GM18907 (cell line): Measurements from ENCODE around the gene FHOD1.

ENCODE experiments used
- ATAC-seq: cut with Tn5 transposase; IDR thresholded peaks from one replicate; pipeline ENCODE4 v1.9.1; 2021; ENCODE audit warnings: mild to moderate bottlenecking, moderate library complexity; ENCODE audit not compliant: unreplicated experiment

The FHOD1 gene

GRCh38 chr16:67179421-67180080, 67.7 kb downstream of the FHOD1 start:
- no peak for ATAC-seq
